Panc1 (cell line): Measurements from ENCODE around the gene ARHGAP32.

Experiments used
- POLR2AphosphoS5 ChIP-seq: IDR thresholded peaks from 2 replicates; pipeline ENCODE4 v1.6.1; 2012; ENCODE audit warnings: mild to moderate bottlenecking, low read depth, low read length, moderate library complexity
- SIN3A ChIP-seq: IDR thresholded peaks from 2 replicates; pipeline ENCODE4 v1.6.1; 2012; ENCODE audit warnings: low read depth, mild to moderate bottlenecking, low read length, moderate library complexity, borderline replicate concordance; ENCODE audit not compliant: insufficient read depth
- TCF7L2 ChIP-seq: IDR thresholded peaks from 2 replicates; pipeline ENCODE4 v1.6.1; 2011; ENCODE audit warnings: mild to moderate bottlenecking, low read depth, low read length, inconsistent platforms
- TF ChIP-seq, protein P1 (sequence below), 2 experiments: IDR thresholded peaks; 2 replicates each; pipeline ENCODE4 v1.6.1; 2011 to 2012; ENCODE audit warnings: low read depth in 2 of 2, control low read depth in 1 of 2, low read length in 1 of 2, mild to moderate bottlenecking in 1 of 2, moderate library complexity in 1 of 2; ENCODE audit not compliant: insufficient read depth in 1 of 2
- TF ChIP-seq, protein P2 (sequence below): fragments of 450-650 bp; IDR thresholded peaks from 2 replicates; pipeline ENCODE4 v1.5.1; 2017; ENCODE audit warnings: mild to moderate bottlenecking

GRCh38 chr11:128924510-128925249, 267.4 kb downstream of the ARHGAP32 start:
- TF ChIP-seq, protein P1, sequence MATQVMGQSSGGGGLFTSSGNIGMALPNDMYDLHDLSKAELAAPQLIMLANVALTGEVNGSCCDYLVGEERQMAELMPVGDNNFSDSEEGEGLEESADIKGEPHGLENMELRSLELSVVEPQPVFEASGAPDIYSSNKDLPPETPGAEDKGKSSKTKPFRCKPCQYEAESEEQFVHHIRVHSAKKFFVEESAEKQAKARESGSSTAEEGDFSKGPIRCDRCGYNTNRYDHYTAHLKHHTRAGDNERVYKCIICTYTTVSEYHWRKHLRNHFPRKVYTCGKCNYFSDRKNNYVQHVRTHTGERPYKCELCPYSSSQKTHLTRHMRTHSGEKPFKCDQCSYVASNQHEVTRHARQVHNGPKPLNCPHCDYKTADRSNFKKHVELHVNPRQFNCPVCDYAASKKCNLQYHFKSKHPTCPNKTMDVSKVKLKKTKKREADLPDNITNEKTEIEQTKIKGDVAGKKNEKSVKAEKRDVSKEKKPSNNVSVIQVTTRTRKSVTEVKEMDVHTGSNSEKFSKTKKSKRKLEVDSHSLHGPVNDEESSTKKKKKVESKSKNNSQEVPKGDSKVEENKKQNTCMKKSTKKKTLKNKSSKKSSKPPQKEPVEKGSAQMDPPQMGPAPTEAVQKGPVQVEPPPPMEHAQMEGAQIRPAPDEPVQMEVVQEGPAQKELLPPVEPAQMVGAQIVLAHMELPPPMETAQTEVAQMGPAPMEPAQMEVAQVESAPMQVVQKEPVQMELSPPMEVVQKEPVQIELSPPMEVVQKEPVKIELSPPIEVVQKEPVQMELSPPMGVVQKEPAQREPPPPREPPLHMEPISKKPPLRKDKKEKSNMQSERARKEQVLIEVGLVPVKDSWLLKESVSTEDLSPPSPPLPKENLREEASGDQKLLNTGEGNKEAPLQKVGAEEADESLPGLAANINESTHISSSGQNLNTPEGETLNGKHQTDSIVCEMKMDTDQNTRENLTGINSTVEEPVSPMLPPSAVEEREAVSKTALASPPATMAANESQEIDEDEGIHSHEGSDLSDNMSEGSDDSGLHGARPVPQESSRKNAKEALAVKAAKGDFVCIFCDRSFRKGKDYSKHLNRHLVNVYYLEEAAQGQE (IDR thresholded peaks at IDR 0.05; ENCODE audit: insufficient read depth in 1 of 2, low read depth in 2 of 2, low read length in 1 of 2) = no peak
- TF ChIP-seq, protein P2, sequence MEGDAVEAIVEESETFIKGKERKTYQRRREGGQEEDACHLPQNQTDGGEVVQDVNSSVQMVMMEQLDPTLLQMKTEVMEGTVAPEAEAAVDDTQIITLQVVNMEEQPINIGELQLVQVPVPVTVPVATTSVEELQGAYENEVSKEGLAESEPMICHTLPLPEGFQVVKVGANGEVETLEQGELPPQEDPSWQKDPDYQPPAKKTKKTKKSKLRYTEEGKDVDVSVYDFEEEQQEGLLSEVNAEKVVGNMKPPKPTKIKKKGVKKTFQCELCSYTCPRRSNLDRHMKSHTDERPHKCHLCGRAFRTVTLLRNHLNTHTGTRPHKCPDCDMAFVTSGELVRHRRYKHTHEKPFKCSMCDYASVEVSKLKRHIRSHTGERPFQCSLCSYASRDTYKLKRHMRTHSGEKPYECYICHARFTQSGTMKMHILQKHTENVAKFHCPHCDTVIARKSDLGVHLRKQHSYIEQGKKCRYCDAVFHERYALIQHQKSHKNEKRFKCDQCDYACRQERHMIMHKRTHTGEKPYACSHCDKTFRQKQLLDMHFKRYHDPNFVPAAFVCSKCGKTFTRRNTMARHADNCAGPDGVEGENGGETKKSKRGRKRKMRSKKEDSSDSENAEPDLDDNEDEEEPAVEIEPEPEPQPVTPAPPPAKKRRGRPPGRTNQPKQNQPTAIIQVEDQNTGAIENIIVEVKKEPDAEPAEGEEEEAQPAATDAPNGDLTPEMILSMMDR = no peak
- TF ChIP-seq POLR2AphosphoS5 (no peak), SIN3A (no peak), TCF7L2 (no peak)
